Body of pancreas (tissue), 4 donors: ENCODE data around the gene PRCP.

Source experiments
- CTCF ChIP-seq, 7 experiments: fragments of 450-650 bp in 4 of 7; fragments of 200-600 bp in 3 of 7; sonication (generic) in 3 of 7; IDR thresholded peaks; one replicate each; pipeline ENCODE4 v1.5.1; 2016 to 2019; ENCODE audit warnings: antibody characterized with exemption in 7 of 7
- POLR2A ChIP-seq, 3 donors: fragments of 450-650 bp; IDR thresholded peaks; one replicate each; pipeline ENCODE4 v1.6.1; 2016; ENCODE audit warnings: antibody characterized with exemption in 3 of 3, mild to moderate bottlenecking in 2 of 3

- peak in 2 of 7 experiments; percentile 18 to 21 for TF ChIP-seq CTCF (IDR thresholded peaks at IDR 0.05)
- peak; percentile 53 to 87 (median 82) for TF ChIP-seq POLR2A (IDR thresholded peaks at IDR 0.05)
Measured at GRCh38 chr11:82901165-82901921, 1.1 kb upstream of the PRCP start, which contains the start of gene DDIAS.
